ENCODE data around the gene PCBP3. TPM values are rescaled to one million over a fixed set of nuclear protein-coding genes. Genes with fewer than 3 reads are reported as not detected.

Gene PCBP3
- total and polyA plus RNA-seq, 4 donors: 0.36 to 1.6 (median 0.42) TPM

DNA sequence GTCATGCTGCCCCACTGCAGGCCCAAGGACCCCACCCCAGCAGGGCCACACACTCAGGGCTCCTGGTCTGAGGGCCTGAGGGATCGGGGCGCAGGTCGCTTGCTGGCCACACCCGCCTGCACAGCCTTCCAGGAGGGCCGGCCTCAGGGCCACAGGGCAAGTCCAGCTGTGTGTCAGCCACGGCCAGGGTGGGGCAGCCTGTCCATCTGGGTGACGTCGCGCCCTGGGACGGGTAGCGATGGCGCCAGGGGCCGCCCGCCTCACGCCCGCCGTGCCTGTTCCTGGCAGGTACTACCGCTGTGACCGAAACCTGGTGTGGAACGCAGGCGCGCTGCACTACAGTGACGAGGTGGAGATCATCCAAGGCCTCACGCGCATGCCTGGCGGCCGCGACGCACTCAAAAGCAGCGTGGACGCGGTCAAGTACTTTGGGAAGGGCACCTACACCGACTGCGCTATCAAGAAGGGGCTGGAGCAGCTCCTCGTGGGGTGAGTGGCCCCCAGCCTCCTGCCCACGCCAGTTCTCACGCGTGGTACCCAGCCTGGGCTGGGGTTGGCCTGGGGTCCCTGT lies 340.5 kb downstream of the PCBP3 start:
- DNase-seq (ENCODE audit: low spot score): no peak
- peaks cover 2 to 12% (median 5%) of the 10 kb centered on the region in 4 donors for H3K36me3 ChIP-seq (ENCODE audit: control insufficient read depth in 4 of 4, insufficient read depth in 3 of 4, low read depth in 1 of 4, low read length in 3 of 4)
- H3K4me3 ChIP-seq (ENCODE audit: low read depth in 1 of 3, low read length in 3 of 3): peak overlapping the region in 1 of 3 donors; percentile 62
- H3K9me3 ChIP-seq (ENCODE audit: control insufficient read depth in 4 of 4, low read length in 3 of 4): no peaks in the 10 kb centered on the region
- H3K4me1 ChIP-seq (ENCODE audit: control insufficient read depth in 4 of 4, insufficient read depth in 4 of 4, low read length in 3 of 4): peaks cover 8 to 19% (median 14%) of the 10 kb centered on the region in 4 donors
- WGBS: 90% methylated on average over 38 of the region's 38 CpGs
- H3K27ac ChIP-seq (ENCODE audit: low read depth in 1 of 2, low read length in 2 of 2): no peak overlapping the region
- H3K9ac ChIP-seq (ENCODE audit: low read depth in 1 of 2, low read length in 2 of 2): no peak overlapping the region
- TF ChIP-seq RAD21 (IDR thresholded peaks at IDR 0.05): no peak
- TF ChIP-seq, protein P1, sequence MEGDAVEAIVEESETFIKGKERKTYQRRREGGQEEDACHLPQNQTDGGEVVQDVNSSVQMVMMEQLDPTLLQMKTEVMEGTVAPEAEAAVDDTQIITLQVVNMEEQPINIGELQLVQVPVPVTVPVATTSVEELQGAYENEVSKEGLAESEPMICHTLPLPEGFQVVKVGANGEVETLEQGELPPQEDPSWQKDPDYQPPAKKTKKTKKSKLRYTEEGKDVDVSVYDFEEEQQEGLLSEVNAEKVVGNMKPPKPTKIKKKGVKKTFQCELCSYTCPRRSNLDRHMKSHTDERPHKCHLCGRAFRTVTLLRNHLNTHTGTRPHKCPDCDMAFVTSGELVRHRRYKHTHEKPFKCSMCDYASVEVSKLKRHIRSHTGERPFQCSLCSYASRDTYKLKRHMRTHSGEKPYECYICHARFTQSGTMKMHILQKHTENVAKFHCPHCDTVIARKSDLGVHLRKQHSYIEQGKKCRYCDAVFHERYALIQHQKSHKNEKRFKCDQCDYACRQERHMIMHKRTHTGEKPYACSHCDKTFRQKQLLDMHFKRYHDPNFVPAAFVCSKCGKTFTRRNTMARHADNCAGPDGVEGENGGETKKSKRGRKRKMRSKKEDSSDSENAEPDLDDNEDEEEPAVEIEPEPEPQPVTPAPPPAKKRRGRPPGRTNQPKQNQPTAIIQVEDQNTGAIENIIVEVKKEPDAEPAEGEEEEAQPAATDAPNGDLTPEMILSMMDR (IDR thresholded peaks at IDR 0.05; ENCODE audit: low read depth, low read length, missing input control): no peak
- TF ChIP-seq, protein P2, sequence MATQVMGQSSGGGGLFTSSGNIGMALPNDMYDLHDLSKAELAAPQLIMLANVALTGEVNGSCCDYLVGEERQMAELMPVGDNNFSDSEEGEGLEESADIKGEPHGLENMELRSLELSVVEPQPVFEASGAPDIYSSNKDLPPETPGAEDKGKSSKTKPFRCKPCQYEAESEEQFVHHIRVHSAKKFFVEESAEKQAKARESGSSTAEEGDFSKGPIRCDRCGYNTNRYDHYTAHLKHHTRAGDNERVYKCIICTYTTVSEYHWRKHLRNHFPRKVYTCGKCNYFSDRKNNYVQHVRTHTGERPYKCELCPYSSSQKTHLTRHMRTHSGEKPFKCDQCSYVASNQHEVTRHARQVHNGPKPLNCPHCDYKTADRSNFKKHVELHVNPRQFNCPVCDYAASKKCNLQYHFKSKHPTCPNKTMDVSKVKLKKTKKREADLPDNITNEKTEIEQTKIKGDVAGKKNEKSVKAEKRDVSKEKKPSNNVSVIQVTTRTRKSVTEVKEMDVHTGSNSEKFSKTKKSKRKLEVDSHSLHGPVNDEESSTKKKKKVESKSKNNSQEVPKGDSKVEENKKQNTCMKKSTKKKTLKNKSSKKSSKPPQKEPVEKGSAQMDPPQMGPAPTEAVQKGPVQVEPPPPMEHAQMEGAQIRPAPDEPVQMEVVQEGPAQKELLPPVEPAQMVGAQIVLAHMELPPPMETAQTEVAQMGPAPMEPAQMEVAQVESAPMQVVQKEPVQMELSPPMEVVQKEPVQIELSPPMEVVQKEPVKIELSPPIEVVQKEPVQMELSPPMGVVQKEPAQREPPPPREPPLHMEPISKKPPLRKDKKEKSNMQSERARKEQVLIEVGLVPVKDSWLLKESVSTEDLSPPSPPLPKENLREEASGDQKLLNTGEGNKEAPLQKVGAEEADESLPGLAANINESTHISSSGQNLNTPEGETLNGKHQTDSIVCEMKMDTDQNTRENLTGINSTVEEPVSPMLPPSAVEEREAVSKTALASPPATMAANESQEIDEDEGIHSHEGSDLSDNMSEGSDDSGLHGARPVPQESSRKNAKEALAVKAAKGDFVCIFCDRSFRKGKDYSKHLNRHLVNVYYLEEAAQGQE (IDR thresholded peaks at IDR 0.05): no peak
- no peak for TF ChIP-seq JUND (IDR thresholded peaks at IDR 0.05)
- no peak for TF ChIP-seq FOXA1 (IDR thresholded peaks at IDR 0.05)
- TF ChIP-seq FOXA2 (IDR thresholded peaks at IDR 0.05): no peak
- TF ChIP-seq NR2F2 (IDR thresholded peaks at IDR 0.05): no peak
- TF ChIP-seq, protein P3, sequence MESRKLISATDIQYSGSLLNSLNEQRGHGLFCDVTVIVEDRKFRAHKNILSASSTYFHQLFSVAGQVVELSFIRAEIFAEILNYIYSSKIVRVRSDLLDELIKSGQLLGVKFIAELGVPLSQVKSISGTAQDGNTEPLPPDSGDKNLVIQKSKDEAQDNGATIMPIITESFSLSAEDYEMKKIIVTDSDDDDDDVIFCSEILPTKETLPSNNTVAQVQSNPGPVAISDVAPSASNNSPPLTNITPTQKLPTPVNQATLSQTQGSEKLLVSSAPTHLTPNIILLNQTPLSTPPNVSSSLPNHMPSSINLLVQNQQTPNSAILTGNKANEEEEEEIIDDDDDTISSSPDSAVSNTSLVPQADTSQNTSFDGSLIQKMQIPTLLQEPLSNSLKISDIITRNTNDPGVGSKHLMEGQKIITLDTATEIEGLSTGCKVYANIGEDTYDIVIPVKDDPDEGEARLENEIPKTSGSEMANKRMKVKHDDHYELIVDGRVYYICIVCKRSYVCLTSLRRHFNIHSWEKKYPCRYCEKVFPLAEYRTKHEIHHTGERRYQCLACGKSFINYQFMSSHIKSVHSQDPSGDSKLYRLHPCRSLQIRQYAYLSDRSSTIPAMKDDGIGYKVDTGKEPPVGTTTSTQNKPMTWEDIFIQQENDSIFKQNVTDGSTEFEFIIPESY (IDR thresholded peaks at IDR 0.05): no peak
- no peak for TF ChIP-seq SP1 (IDR thresholded peaks at IDR 0.05)
- no peak for TF ChIP-seq TAF1 (conservative IDR thresholded peaks at IDR 0.05)
- TF ChIP-seq HNF4A (conservative IDR thresholded peaks at IDR 0.05): no peak
- TF ChIP-seq, protein P4, sequence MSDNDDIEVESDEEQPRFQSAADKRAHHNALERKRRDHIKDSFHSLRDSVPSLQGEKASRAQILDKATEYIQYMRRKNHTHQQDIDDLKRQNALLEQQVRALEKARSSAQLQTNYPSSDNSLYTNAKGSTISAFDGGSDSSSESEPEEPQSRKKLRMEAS (IDR thresholded peaks at IDR 0.05): no peak
- TF ChIP-seq RXRA (IDR thresholded peaks at IDR 0.05): no peak
- H3K27me3 ChIP-seq (ENCODE audit: control insufficient read depth in 4 of 4, insufficient read depth in 4 of 4, low read length in 3 of 4): no peaks in the 10 kb centered on the region

DNA sequence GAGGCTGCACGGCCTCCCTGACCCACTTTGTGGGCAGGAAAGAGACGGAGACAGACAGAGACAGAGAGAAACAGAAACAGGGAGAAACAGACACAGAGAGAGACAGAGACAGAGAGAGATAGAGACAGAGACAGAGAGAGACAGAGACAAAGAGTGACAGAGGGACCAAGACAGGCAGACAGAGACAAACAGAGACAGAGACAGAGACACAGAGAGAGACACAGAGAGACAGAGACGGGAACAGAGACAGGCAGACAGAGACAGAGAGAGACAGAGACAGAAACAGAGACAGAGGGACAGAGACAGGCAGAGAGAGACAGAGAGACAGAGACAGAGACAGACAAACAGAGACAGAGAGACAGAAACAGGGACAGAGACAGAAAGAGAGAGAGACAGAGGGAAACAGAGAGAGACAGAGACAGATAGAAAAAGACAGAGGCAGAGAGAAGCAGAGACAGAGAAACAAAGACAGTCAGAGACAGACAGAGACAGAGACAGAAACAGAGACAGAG lies 341.1 kb downstream of the PCBP3 start:
- no peak for TF ChIP-seq FOXA2 (IDR thresholded peaks at IDR 0.05)
- TF ChIP-seq TAF1 (conservative IDR thresholded peaks at IDR 0.05): no peak
- TF ChIP-seq GABPA (IDR thresholded peaks at IDR 0.05 in 1 of 2, conservative IDR thresholded peaks at IDR 0.05 in 1 of 2): no peak
- TF ChIP-seq EGR1 (IDR thresholded peaks at IDR 0.05; ENCODE audit: low read depth in 2 of 2): no peak
- no peak for TF ChIP-seq YY1 (IDR thresholded peaks at IDR 0.05)
- TF ChIP-seq FOXA1 (IDR thresholded peaks at IDR 0.05): no peak
- TF ChIP-seq NR2F2 (IDR thresholded peaks at IDR 0.05): no peak
- TF ChIP-seq, protein P5, sequence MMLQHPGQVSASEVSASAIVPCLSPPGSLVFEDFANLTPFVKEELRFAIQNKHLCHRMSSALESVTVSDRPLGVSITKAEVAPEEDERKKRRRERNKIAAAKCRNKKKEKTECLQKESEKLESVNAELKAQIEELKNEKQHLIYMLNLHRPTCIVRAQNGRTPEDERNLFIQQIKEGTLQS (IDR thresholded peaks at IDR 0.05): no peak
- TF ChIP-seq, protein P3 (IDR thresholded peaks at IDR 0.05): no peak
- no peak for TF ChIP-seq JUND (IDR thresholded peaks at IDR 0.05)
- no peak for TF ChIP-seq RAD21 (IDR thresholded peaks at IDR 0.05)
- no peak for TF ChIP-seq HNF4G (IDR thresholded peaks at IDR 0.05)
- TF ChIP-seq SP1 (IDR thresholded peaks at IDR 0.05): no peak
- H3K9me3 ChIP-seq (ENCODE audit: control insufficient read depth in 4 of 4, low read length in 3 of 4): no peaks in the 10 kb centered on the region
- no peak overlapping the region for H3K4me3 ChIP-seq (ENCODE audit: low read depth in 1 of 3, low read length in 3 of 3)
- peaks cover 2 to 12% (median 5%) of the 10 kb centered on the region in 4 donors for H3K36me3 ChIP-seq (ENCODE audit: control insufficient read depth in 4 of 4, insufficient read depth in 3 of 4, low read depth in 1 of 4, low read length in 3 of 4)
- WGBS: 84% methylated on average over 3 of the region's 3 CpGs
- no peak overlapping the region for H3K9ac ChIP-seq (ENCODE audit: low read depth in 1 of 2, low read length in 2 of 2)
- peaks cover 8 to 19% (median 14%) of the 10 kb centered on the region in 4 donors for H3K4me1 ChIP-seq (ENCODE audit: control insufficient read depth in 4 of 4, insufficient read depth in 4 of 4, low read length in 3 of 4)
- DNase-seq (ENCODE audit: low spot score): no peak
- no peak overlapping the region for H3K27ac ChIP-seq (ENCODE audit: low read depth in 1 of 2, low read length in 2 of 2)
- H3K27me3 ChIP-seq (ENCODE audit: control insufficient read depth in 4 of 4, insufficient read depth in 4 of 4, low read length in 3 of 4): no peaks in the 10 kb centered on the region
